Mucosa of rectum (tissue), 2 donors: Measurements from ENCODE around the gene ABHD12B.
A peak's percentile ranks its signal among the peaks of the same experiment; 100 is the strongest.

Source experiments
- H3K27ac ChIP-seq, 2 donors: one replicate each; pipeline ENCODE4 v1.7.0; 2013; ENCODE audit warnings: inconsistent platforms in 2 of 2, low read depth in 2 of 2, low read length in 2 of 2
- H3K27me3 ChIP-seq, 2 donors: one replicate each; pipeline ENCODE4 v1.7.0; 2013; ENCODE audit warnings: low read length in 2 of 2; ENCODE audit not compliant: control insufficient read depth in 2 of 2, insufficient read depth in 2 of 2
- H3K36me3 ChIP-seq, 2 donors: one replicate each; pipeline ENCODE4 v1.7.0; 2013; ENCODE audit warnings: low read length in 2 of 2; ENCODE audit not compliant: control insufficient read depth in 2 of 2, insufficient read depth in 2 of 2
- H3K4me1 ChIP-seq, 2 donors: one replicate each; pipeline ENCODE4 v1.7.0; 2013; ENCODE audit warnings: low read length in 2 of 2, mild to moderate bottlenecking in 1 of 2; ENCODE audit not compliant: control insufficient read depth in 2 of 2, insufficient read depth in 2 of 2
- H3K4me3 ChIP-seq, 2 donors: one replicate each; pipeline ENCODE4 v1.7.0; 2013; ENCODE audit warnings: low read length in 2 of 2
- H3K9ac ChIP-seq, 2 donors: one replicate each; pipeline ENCODE4 v1.7.0; 2013; ENCODE audit warnings: low read length in 2 of 2, low read depth in 1 of 2, mild to moderate bottlenecking in 1 of 2
- H3K9me3 ChIP-seq, 2 donors: one replicate each; pipeline ENCODE4 v1.7.0; 2013; ENCODE audit warnings: low read length in 2 of 2; ENCODE audit not compliant: control insufficient read depth in 2 of 2
- donor health status: healthy.
- donor health status: Normal muscosa, but diverticular disease.

The ABHD12B gene

GRCh38 chr14:50830044-50830931 is 41.6 kb upstream of the ABHD12B start:
- H3K4me1 ChIP-seq, result peaks cover 12 to 24% of the 10 kb centered on the region in 2 donors
- peak overlapping the region; percentile 74 to 88 for H3K27ac ChIP-seq
- peak overlapping the region; percentile 76 to 90 for H3K4me3 ChIP-seq
- peaks cover 7% of the 10 kb centered on the region in 2 donors for H3K27me3 ChIP-seq
- peak overlapping the region; percentile 68 to 80 for H3K9ac ChIP-seq
- H3K36me3 ChIP-seq, result no peaks in the 10 kb centered on the region
- no peaks in the 10 kb centered on the region for H3K9me3 ChIP-seq

GRCh38 chr14:50830932-50831725 is 40.7 kb upstream of the ABHD12B start, which contains the start of gene NIN:
Gene NIN (minus strand): TSS chr14:50831162. CDS start chr14:50822056, 9,106 bp downstream.
- Histone ChIP-seq H3K9ac (peak within 1 kb of the TSS; percentile 71 to 87), H3K27ac (peak within 1 kb of the TSS; percentile 74 to 88), H3K9me3 (no peaks in the 10 kb centered on the region), H3K4me1 (peaks cover 12 to 24% of the 10 kb centered on the region in 2 donors), H3K27me3 (peaks cover 7% of the 10 kb centered on the region in 2 donors), H3K4me3 (peak within 1 kb of the TSS; percentile 84 to 90), H3K36me3 (no peaks in the 10 kb centered on the region)

DNA sequence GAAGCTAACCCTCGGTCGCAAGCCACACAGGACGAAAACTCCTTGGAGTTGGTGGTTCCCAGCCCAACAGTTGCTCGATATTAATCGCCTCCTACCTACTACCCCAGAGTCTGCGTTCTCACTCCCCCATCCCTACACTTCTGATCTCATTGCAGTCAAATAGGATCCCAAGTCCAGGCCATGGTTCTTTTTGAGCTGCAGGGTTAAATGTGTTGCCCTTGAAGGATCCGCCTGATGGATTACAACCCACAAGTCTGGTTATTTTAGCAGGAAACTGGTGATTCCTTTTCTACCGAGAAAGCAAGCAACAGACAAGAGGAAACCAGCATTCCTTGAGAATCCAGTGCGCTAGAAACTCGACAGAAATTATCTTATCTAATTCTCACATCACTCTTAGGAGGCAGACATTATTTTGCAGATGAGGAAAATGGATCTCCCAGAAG is 40.1 kb upstream of the ABHD12B start:
- peaks cover 12 to 24% of the 10 kb centered on the region in 2 donors for H3K4me1 ChIP-seq
- H3K27ac ChIP-seq, result peak overlapping the region in 1 of 2 donors; percentile 72
- peaks cover 7% of the 10 kb centered on the region in 2 donors for H3K27me3 ChIP-seq
- peak overlapping the region; percentile 71 to 87 for H3K9ac ChIP-seq
- peak overlapping the region; percentile 84 to 90 for H3K4me3 ChIP-seq
- no peaks in the 10 kb centered on the region for H3K36me3 ChIP-seq
- H3K9me3 ChIP-seq, result no peaks in the 10 kb centered on the region

GRCh38 chr14:50832935-50833630 is 38.8 kb upstream of the ABHD12B start:
- Histone ChIP-seq H3K27me3 (peaks cover 7% of the 10 kb centered on the region in 2 donors), H3K4me1 (peaks cover 12 to 24% of the 10 kb centered on the region in 2 donors), H3K9me3 (no peaks in the 10 kb centered on the region), H3K4me3 (no peak overlapping the region), H3K9ac (no peak overlapping the region), H3K36me3 (no peaks in the 10 kb centered on the region), H3K27ac (no peak overlapping the region)

GRCh38 chr14:50834802-50835276 is 37.0 kb upstream of the ABHD12B start:
- Histone ChIP-seq H3K4me3 (no peak overlapping the region), H3K9ac (no peak overlapping the region), H3K27ac (no peak overlapping the region), H3K9me3 (no peaks in the 10 kb centered on the region), H3K4me1 (peaks cover 7 to 16% of the 10 kb centered on the region in 2 donors), H3K36me3 (no peaks in the 10 kb centered on the region), H3K27me3 (peaks cover 5 to 7% of the 10 kb centered on the region in 2 donors)

DNA sequence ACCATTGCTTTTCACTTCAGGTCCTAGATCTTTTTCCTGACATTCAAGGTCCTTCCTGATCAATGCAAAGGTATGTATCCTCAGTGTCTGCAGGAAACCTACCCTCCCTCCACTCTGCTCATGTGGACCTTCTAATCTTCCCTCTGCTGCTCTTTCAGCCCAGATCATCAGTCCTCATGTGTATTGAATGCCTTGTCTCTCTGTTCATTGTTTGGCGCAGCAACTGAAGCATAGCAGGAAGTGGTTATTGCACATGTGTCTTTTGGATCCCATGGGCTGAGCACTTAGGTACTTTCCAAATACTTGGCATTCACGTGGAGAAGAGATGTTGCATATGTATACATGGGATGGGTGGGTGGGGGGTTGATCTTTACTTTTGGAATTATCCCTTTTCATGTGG is 36.6 kb upstream of the ABHD12B start:
- Histone ChIP-seq H3K4me1 (peaks cover 7 to 13% of the 10 kb centered on the region in 2 donors), H3K9me3 (no peaks in the 10 kb centered on the region), H3K36me3 (no peaks in the 10 kb centered on the region), H3K9ac (no peak overlapping the region), H3K4me3 (no peak overlapping the region), H3K27ac (no peak overlapping the region), H3K27me3 (peaks cover 5 to 7% of the 10 kb centered on the region in 2 donors)

- H3K9ac ChIP-seq, result no peak overlapping the region
- H3K27me3 ChIP-seq, result peaks cover 5 to 7% of the 10 kb centered on the region in 2 donors
- no peaks in the 10 kb centered on the region for H3K9me3 ChIP-seq
- H3K4me1 ChIP-seq, result peaks cover 6 to 10% of the 10 kb centered on the region in 2 donors
- H3K4me3 ChIP-seq, result no peak overlapping the region
- H3K36me3 ChIP-seq, result no peaks in the 10 kb centered on the region
- no peak overlapping the region for H3K27ac ChIP-seq
Measured at GRCh38 chr14:50836515-50836914, 35.3 kb upstream of the ABHD12B start.

- Histone ChIP-seq H3K27ac (no peak overlapping the region), H3K27me3 (peaks cover 2 to 7% of the 10 kb centered on the region in 2 donors), H3K9me3 (no peaks in the 10 kb centered on the region), H3K36me3 (no peaks in the 10 kb centered on the region), H3K4me3 (no peak overlapping the region), H3K9ac (no peak overlapping the region), H3K4me1 (peaks cover 0 to 4% of the 10 kb centered on the region in 2 donors)
Measured at GRCh38 chr14:50837271-50837670, 34.6 kb upstream of the ABHD12B start.

- no peaks in the 10 kb centered on the region for H3K36me3 ChIP-seq
- peaks cover 0 to 2% of the 10 kb centered on the region in 2 donors for H3K4me1 ChIP-seq
- no peaks in the 10 kb centered on the region for H3K9me3 ChIP-seq
- H3K9ac ChIP-seq, result no peak overlapping the region
- H3K27ac ChIP-seq, result no peak overlapping the region
- H3K27me3 ChIP-seq, result peaks cover 2 to 7% of the 10 kb centered on the region in 2 donors
- no peak overlapping the region for H3K4me3 ChIP-seq
Measured at GRCh38 chr14:50837850-50838470, 33.9 kb upstream of the ABHD12B start.
